HEK293 (cell line): Measurements from ENCODE around the gene ZFYVE1.

Experiments
- CTCF ChIA-PET: fragments of 350-600 bp; formaldehyde crosslinking; extraction: SDS; loops from one replicate; lab custom pipeline; 2021; ENCODE audit warnings: antibody characterized with exemption; lab: Yijun Ruan, JAX
- POLR2A ChIA-PET: fragments of 300-600 bp; formaldehyde crosslinking; extraction: SDS; loops from one replicate; lab custom pipeline; 2020; ENCODE audit warnings: antibody characterized with exemption, inconsistent platforms; lab: Yijun Ruan, JAX
- H3K27ac ChIP-seq: fragments of 200-500 bp; sonication (Bioruptor generic); 2 replicates; pipeline ENCODE4 v1.5.1; 2014; ENCODE audit warnings: low read depth, low read length, control low read depth, inconsistent platforms; ENCODE audit errors: extremely low read depth
- H3K36me3 ChIP-seq, 2 experiments: fragments of 200-500 bp in 1 of 2; sonication (Bioruptor generic) in 1 of 2; 1 replicate in 1 of 2; 2 replicates in 1 of 2; pipeline ENCODE4 v1.5.1; 2014 to 2017; ENCODE audit warnings: inconsistent platforms in 2 of 2, low read length in 2 of 2; ENCODE audit not compliant: control insufficient read depth in 2 of 2, insufficient read depth in 1 of 2
- H3K4me1 ChIP-seq: fragments of 200-500 bp; sonication (Bioruptor generic); 2 replicates; pipeline ENCODE4 v1.5.1; 2014; ENCODE audit warnings: mild to moderate bottlenecking, low read length, inconsistent platforms; ENCODE audit not compliant: control insufficient read depth, insufficient read depth
- H3K4me3 ChIP-seq: 2 replicates; pipeline ENCODE4 v1.5.1; 2011; ENCODE audit warnings: low read depth, mild to moderate bottlenecking, control low read depth, low read length, moderate library complexity
- H3K9me3 ChIP-seq: fragments of 200-500 bp; sonication (Bioruptor generic); 2 replicates; pipeline ENCODE4 v1.5.1; 2014; ENCODE audit warnings: low read depth, low read length, inconsistent platforms; ENCODE audit not compliant: control insufficient read depth, insufficient read depth
- KLF9 ChIP-seq: fragments of 450-650 bp; formaldehyde crosslinking; IDR thresholded peaks from 2 replicates; pipeline ENCODE4 v1.5.1; 2016; ENCODE audit warnings: missing biosample characterization, missing genetic modification characterization, low read depth
- MEIS1 ChIP-seq: sonication (generic); formaldehyde crosslinking; IDR thresholded peaks from 2 replicates; pipeline ENCODE4 v1.8.1; 2022; ENCODE audit warnings: missing genetic modification reagents, mild to moderate bottlenecking, borderline replicate concordance
- PRDM10 ChIP-seq: fragments of 450-650 bp; formaldehyde crosslinking; IDR thresholded peaks from 2 replicates; pipeline ENCODE4 v1.5.1; 2016; ENCODE audit warnings: missing biosample characterization, missing genetic modification characterization
- SCRT2 ChIP-seq: fragments of 450-650 bp; formaldehyde crosslinking; IDR thresholded peaks from 2 replicates; pipeline ENCODE4 v1.5.1; 2016; ENCODE audit warnings: missing biosample characterization, missing genetic modification characterization
- SP3 ChIP-seq: fragments of 450-650 bp; formaldehyde crosslinking; IDR thresholded peaks from 2 replicates; pipeline ENCODE4 v1.5.1; 2016; ENCODE audit warnings: missing biosample characterization, missing genetic modification characterization
- YY1 ChIP-seq: fragments of 450-650 bp; formaldehyde crosslinking; IDR thresholded peaks from 2 replicates; pipeline ENCODE4 v1.5.1; 2018; ENCODE audit warnings: missing biosample characterization, missing genetic modification characterization
- ZFP37 ChIP-seq: fragments of 450-650 bp; formaldehyde crosslinking; IDR thresholded peaks from 2 replicates; pipeline ENCODE4 v1.5.1; 2016; ENCODE audit warnings: missing biosample characterization, missing genetic modification characterization
- ZNF174 ChIP-seq: fragments of 450-650 bp; formaldehyde crosslinking; IDR thresholded peaks from 2 replicates; pipeline ENCODE4 v1.5.0; 2017; ENCODE audit warnings: missing biosample characterization, mild to moderate bottlenecking, missing genetic modification characterization
- ZNF184 ChIP-seq: fragments of 450-650 bp; IDR thresholded peaks from 2 replicates; pipeline ENCODE4 v1.5.1; 2018; ENCODE audit warnings: missing biosample characterization, mild to moderate bottlenecking, missing genetic modification characterization
- ZNF302 ChIP-seq: fragments of 450-650 bp; formaldehyde crosslinking; IDR thresholded peaks from 2 replicates; pipeline ENCODE4 v1.5.1; 2016; ENCODE audit warnings: missing biosample characterization, missing genetic modification characterization, low read depth
- ZNF354C ChIP-seq: fragments of 450-650 bp; formaldehyde crosslinking; IDR thresholded peaks from 2 replicates; pipeline ENCODE4 v1.5.1; 2016; ENCODE audit warnings: missing biosample characterization, missing genetic modification characterization, low read depth, borderline replicate concordance
- ZNF366 ChIP-seq: fragments of 450-650 bp; formaldehyde crosslinking; conservative IDR thresholded peaks from 2 replicates; pipeline ENCODE4 v1.5.1; 2016; ENCODE audit warnings: missing biosample characterization, missing genetic modification characterization
- ZNF404 ChIP-seq: fragments of 450-650 bp; formaldehyde crosslinking; IDR thresholded peaks from 2 replicates; pipeline ENCODE4 v1.5.1; 2017; ENCODE audit warnings: missing biosample characterization, missing genetic modification characterization
- ZNF544 ChIP-seq: fragments of 450-650 bp; formaldehyde crosslinking; IDR thresholded peaks from 2 replicates; pipeline ENCODE4 v1.5.0; 2017; ENCODE audit warnings: missing biosample characterization, missing genetic modification characterization
- ZNF658 ChIP-seq: fragments of 450-650 bp; formaldehyde crosslinking; IDR thresholded peaks from 2 replicates; pipeline ENCODE4; 2016; ENCODE audit warnings: missing biosample characterization, missing genetic modification characterization
- ZNF670 ChIP-seq: fragments of 450-650 bp; formaldehyde crosslinking; IDR thresholded peaks from 2 replicates; pipeline ENCODE4 v1.5.1; 2016; ENCODE audit warnings: missing biosample characterization, missing genetic modification characterization, low read depth
- ZNF843 ChIP-seq: fragments of 450-650 bp; formaldehyde crosslinking; IDR thresholded peaks from 2 replicates; pipeline ENCODE4 v1.5.1; 2016; ENCODE audit warnings: missing biosample characterization, missing genetic modification characterization
- ZSCAN4 ChIP-seq: fragments of 450-650 bp; formaldehyde crosslinking; IDR thresholded peaks from 2 replicates; pipeline ENCODE4 v1.5.1; 2017; ENCODE audit warnings: missing biosample characterization, missing genetic modification characterization

Gene ZFYVE1

GRCh38 chr14:72974661-72975060, 52.2 kb downstream of the ZFYVE1 start:
- Histone ChIP-seq H3K36me3 (peaks cover 0 to 75% of the 10 kb centered on the region in 2 experiments; a peak in 2 of 3 replicates), H3K27ac (no peak overlapping the region), H3K4me1 (no peaks in the 10 kb centered on the region), H3K4me3 (no peak overlapping the region), H3K9me3 (no peaks in the 10 kb centered on the region)
- TF ChIP-seq SCRT2, result 0 out of 2 replicates have a peak, but pooled peaks have one; percentile 17
- no peak for TF ChIP-seq ZNF544
- TF ChIP-seq ZNF354C, result no peak
- no peak for TF ChIP-seq KLF9 (tag by site-specific recombination)
- TF ChIP-seq PRDM10 (tag by site-specific recombination), result no peak
- CTCF ChIA-PET, result interaction anchor here (0.7 kb wide), 1 partner anchor 33 kb away, joined by 3 read pairs; no protein-coding TSS in a partner anchor
- POLR2A ChIA-PET, result interaction anchor here (0.7 kb wide), 1 partner anchor 12 kb away, joined by 3 read pairs; no protein-coding TSS in a partner anchor

GRCh38 chr14:72970824-72971434, 56.0 kb downstream of the ZFYVE1 start:
- H3K36me3 ChIP-seq, result peaks cover 0 to 72% of the 10 kb centered on the region in 2 experiments; a peak in 2 of 3 replicates
- ChIA-PET POLR2A (no interaction called here), CTCF (no interaction called here)
- TF ChIP-seq ZNF366 (no peak), ZNF404 (tag by site-specific recombination) (no peak), SP3 (tag by site-specific recombination) (no peak), PRDM10 (tag by site-specific recombination) (no peak), ZNF843 (no peak), ZFP37 (tag by site-specific recombination) (no peak), ZNF670 (tag by site-specific recombination) (no peak), YY1 (no peak), ZNF174 (tag by site-specific recombination) (no peak), ZNF658 (tag by site-specific recombination) (no peak), ZSCAN4 (no peak), ZNF302 (no peak), ZNF184 (tag by site-specific recombination) (no peak), MEIS1 (CRISPR knock-in tag) (no peak)
- TF ChIP-seq, all 188 proteins: peak for 0
- Histone ChIP-seq H3K27ac (no peak overlapping the region), H3K9me3 (no peaks in the 10 kb centered on the region), H3K4me3 (no peak overlapping the region), H3K4me1 (no peaks in the 10 kb centered on the region)
